CD1c-positive myeloid dendritic cell (primary cell): Measurements from ENCODE around the gene NOTO.
"Not testable (repeated sequence)": the region's sequence is repeated elsewhere in the genome, so short reads cannot be mapped to it uniquely, and the experiment has no call there.

Experiments
- DNase-seq: peaks from one replicate; pipeline ENCODE4 v3.0.0-alpha.2; 2016; ENCODE audit errors: extremely low spot score

The NOTO gene

DNA sequence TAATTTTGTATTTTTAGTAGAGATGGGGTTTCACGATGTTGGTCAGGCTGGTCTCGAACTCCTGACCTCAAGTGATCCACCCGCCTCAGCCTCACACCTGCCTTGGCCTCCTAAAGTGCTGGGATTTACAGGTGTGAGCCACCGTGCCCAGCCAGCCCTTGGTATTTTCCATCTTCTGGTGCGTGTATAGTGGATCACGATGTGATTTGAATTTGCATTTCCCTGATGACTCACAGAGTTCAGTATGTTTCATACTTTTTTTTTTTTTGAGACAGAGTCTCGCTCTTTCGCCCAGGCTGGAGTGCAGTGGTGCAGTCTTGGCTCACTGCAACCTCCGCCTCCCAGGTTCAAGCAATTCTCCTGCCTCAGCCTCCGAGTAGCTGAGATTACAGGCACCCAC is 2.1 kb upstream of the NOTO start:
- not testable (repeated sequence) for DNase-seq

DNA sequence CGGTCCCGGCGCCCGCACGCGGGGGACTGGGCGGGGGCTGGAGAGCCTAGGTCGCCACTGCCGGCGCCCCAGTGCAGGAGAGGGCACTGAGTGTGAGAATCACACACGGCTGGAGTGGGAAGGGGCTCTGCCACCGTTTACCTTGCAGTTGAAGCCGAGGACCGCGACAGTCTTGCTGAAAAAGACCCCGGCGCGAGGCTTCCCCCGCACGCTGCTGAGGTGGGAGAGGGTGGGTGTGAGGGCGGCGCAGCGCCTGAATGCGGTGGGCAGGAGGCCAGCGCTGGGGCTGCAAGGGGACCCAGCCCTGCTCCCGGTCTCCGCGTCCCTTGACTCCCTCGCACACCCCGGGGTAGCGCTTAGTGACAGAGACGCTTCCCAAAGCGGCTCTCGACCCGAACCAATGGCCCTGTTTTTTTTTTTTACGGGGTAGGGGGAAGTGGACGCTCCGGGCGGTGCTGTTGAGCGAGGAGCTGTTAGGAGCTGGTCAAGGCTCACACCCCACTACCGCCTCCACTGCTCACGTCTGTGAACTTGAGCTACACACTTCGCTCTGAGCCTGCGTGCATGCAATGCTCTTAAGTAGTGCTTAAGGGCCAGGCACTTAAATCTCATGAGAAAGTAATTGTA is 794 bp downstream of the NOTO start:
- no peak for DNase-seq

DNA sequence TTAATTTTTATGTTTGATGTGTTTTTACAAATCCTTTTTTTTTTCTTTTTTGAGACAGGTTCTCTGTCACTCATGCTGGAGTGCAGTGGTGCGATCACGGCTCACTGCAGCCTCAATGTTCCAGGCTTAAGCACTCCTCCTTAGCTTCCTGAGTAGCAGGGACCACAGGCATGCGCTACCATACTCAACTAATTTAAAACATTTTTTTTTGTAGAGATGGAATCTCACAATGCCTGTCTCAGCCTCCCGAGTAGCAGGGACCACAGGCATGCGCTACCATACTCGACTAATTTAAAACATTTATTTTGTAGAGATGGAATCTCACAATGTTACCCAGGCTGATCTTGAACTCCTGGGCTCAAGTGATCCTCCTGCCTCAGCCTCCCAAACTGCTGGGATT is 3.2 kb downstream of the NOTO start:
- DNase-seq = no peak

DNA sequence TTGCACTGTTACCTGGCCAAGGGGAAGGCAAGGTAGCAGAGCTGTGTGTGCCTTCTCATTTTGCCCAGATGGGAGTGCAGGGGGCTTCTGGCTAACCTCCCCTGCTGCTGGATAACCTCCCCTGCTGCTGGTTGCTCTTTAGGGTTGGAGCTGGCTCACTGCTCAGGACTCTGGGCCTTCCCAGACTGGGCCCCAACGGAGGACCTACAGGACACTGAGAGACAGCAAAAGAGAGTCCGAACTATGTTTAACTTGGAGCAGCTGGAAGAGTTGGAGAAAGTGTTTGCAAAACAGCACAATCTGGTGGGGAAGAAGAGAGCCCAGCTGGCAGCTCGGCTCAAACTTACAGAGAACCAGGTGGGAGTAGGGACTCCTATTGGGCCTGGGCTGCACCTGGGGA is 5.9 kb downstream of the NOTO start:
- no peak for DNase-seq

DNA sequence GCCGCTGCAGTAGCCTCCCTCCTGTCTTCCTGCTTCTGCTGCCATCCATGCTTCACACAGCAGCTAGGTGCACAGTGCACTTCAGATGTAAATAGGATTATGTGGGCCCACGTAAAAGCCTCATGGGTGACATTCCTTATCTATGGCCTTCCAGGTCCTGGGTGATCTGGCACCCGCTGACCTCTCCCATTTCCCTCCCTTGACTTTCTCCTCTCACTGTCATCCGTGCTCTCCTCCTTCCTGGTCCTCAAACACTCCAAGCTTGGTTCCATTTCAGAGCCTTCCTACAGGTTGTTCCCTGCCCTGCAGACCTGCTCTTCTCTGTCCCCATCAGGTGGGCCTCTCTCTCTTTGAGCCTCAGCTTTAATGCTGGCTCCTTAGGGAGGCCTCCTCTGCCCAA is 7.6 kb downstream of the NOTO start:
- no peak for DNase-seq

DNA sequence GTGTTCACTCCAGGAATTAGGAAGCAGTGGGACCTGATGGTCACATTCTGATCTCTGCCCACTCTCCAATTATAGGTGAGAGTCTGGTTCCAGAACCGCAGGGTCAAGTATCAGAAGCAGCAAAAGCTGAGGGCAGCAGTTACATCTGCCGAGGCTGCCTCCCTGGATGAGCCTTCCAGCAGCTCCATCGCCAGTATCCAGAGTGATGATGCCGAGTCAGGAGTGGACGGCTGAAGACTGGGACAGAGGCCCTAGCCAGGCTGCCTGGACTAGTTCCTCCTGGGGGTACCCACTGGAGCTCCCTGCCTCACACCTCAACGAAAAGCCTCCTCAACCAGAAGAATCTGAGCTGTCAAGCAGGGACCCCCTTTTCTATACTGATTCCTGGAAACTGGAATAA is 8.3 kb downstream of the NOTO start:
- no peak for DNase-seq

DNA sequence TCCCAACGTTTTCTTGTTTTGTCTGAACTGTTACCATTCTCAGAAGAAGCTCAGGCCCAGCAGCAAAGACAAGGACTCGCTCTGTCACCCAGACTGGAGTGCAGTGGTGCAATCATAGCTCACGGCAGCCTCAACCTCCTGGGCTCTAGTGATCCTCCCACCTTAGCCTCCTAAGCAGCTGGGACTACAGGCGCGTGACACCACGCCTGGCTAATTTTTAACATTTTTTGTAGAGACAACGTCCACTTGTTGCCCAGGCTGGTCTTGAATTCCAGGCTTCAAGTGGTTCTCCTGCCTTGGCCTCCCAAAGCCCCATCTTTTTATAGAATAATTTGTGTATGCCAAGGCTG is 9.7 kb downstream of the NOTO start:
- DNase-seq = no peak

DNA sequence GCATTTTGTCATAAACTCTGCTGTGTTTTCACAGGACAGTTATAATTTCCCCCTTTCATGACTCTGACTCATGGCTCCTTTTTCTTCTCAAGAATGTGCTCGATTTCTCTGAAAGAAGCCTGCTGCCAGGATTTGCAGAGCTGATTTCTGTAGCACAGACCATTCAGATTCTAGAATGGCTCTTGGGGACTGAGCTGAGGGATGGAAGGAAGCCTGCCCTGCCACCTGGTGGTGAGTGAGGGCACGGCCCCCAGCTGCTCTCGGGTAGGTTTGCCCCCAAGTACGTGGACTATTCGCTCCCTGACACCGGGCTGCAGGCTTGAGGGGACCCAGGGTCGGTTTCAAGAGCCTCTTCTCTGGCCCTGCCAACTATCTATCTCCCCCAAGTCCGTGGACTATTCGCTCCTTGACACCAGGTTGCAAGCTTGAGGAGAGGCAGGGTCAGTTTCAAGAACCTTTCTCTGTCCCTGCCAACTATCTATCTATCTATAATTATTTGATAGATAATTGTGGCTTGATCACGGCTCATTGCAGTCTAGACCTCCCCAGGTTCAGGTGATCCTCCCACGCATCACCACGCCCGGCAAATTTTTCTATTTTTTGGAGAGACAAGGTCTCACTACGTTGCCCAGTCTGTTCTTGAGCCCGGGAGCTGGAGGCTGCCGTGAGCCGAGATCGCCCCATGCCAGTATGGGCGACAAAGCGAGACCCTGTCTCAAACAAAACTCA is 10.2 kb downstream of the NOTO start:
- peak; percentile 78 for DNase-seq

DNA sequence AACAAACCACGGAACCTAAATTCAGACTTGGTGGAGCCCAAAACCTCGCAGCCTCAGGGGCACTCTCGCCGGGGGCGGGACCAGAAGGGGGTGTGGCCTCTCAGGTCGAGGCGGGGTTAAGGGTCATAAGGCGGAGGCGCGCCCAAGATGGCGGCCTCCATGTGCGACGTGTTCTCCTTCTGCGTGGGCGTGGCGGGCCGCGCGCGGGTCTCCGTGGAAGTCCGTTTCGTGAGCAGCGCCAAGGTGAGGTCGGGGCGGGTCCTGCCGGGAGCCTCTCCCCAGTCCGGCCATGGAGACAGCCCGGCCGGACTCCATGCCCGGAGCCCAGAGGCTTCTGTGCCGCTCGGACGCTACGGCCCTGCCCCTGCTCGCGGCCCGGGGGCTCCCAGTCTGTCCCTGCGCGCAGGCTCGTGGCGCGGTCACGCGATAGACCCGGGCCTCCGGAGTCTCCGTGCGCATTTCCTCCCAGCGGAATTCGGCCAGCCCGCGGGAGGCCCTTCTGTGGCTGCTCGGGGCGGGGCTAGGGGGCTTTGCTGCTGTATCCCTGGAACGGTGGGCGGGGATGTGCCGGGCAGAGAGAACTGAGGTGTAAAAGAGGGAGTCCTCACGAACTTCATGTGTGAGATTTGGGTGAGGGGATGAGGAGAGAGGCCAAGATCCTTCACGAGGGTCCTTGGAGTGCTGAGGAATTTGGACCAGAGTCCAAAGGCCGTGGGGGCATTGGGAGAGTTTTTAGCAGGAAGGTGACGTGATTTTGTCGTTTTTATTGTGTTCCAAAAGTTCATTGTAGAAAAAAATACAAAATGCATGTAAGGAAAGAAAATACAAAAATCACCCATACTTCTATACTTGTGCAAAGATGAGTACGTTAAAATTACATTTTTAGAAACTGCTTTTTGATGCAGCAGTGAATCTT is 12.0 kb downstream of the NOTO start, which contains the start of gene SMYD5:
TSS of gene SMYD5 (plus strand) at position 126 of the 916 bp plus-strand sequence. CDS start at position 148, 22 bp downstream.
- peak; percentile 94 for DNase-seq

DNA sequence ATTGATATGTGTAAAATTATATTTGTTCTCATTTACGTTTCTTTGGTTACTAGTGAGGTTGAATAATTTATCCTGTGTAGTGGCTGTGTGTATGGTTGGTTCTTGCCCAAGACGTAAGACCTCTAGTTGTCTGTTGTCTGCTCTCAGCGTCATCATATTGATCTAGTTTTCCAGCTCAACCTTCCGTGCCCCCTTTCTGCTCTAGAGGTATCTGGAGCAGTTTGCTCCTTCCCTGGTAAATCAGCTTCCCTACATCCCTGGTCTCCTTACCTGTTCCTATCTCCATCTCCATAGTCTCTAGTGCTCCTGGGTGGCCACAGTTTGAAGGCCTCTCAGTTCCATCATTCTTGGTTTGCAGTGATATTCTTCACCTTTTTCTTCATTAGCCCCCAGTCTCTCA is 12.9 kb downstream of the NOTO start:
- DNase-seq = no peak

DNA sequence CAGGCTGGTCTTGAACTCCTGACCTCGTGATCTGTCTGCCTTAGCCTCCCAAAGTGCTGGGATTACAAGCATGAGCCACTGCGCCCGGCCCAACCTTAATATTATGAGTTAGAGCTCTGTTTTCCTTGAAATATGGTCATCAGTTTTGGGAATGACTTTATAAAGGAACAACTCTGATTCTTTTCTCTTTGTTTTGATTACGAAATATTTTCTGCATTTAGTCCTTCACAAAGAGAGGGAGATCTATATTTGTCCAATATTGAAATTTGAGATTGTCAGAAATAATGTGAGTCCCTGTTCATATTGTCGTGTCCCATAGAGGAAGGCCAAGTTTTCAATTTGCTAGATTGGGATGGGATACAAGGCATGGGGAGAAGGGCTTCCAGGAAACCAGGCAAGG is 14.8 kb downstream of the NOTO start:
- DNase-seq = no peak

DNA sequence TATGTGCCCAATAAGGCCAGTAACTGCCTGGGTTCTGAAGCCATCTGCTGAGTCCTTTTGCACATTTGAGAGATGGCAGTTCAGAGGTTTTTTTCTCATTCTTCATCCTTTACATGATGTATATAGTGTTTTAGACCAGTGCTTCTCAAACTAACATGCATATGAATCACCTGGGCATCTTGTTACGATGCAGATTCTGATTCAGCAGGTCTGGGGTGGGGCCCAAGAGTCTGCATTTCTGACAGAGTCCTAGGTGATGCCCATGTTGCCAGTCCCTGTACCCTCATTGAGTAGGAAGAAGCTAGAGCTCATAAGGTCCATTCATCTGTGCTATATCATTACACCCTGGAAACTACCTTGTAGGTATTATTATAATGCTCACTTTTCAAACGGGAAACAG is 15.5 kb downstream of the NOTO start:
- DNase-seq = no peak

DNA sequence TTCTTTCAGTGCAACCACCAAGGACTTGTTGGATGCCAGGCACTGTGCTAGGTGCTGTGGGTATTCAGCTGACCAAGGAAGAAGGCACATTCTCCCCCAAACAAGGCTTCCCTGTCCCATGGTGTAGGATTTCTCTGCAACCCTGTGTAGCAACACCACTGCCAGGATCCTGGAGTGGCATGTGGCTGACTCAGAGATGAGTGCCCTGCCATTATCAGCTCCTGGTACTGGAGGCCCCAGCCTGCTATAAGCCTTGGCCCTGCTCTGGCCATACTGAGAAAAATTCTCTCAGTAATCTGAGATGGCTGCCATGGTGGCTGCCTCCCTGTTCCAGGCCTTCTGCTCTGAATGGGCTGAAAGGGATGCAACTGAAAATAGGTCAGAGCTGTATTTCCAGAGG is 15.9 kb downstream of the NOTO start:
- DNase-seq = no peak

DNA sequence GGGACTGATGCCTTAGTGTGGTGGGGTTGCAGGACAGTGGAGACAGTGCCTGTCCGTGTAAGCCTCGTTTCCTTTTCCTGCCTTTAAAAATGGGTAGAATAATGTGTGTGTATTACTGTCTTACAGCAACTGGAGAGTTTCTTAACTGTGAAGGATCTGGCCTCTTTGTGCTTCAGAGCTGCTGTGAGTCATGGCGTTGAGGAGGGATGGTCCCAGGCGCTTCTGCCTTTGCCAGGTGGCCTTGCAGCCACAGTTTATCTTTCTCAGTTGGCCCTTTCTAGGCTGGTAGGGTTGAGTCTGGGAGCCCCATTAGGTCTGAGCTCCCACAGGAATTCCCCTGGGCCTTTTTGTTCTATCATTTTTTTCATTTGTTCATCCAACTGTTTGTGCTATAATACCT is 21.4 kb downstream of the NOTO start:
- no peak for DNase-seq

DNA sequence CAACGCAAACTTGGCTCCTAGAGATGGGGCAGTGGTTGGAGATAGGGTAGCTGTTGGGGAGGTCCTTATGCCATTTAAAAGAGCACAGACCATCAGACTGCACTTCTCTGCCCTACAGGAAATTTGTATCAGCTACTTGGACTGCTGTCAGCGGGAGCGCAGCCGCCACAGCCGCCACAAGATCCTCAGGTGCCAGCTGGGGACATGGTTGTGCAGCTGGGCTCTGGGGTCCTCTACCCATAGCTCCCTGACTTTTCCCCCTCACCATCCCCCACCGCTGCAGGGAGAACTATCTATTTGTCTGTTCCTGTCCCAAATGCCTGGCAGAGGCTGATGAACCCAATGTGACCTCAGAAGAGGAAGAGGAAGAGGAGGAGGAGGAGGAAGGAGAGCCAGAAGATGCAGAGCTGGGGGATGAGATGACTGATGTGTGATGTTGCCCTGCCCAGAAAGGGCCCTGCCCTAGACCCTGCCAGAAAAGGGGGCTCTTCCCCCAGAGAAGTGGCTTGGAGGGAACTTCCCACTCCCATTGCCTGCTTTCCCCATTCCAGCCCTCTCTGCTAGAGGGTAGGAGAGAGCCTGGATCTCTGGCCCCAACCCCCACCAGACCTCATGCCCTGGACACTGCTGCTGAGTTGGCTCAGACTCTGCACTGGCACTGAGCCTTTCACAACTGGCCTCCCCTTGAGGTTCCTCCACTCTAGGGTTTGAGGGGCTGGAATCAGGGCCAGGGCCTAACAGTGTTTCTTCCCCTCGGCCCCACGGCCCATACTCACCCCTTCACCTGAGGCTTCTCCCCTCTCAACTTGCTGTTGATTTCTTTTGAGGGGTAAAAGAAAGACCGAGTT is 23.4 kb downstream of the NOTO start:
- DNase-seq = peak; percentile 9

DNA sequence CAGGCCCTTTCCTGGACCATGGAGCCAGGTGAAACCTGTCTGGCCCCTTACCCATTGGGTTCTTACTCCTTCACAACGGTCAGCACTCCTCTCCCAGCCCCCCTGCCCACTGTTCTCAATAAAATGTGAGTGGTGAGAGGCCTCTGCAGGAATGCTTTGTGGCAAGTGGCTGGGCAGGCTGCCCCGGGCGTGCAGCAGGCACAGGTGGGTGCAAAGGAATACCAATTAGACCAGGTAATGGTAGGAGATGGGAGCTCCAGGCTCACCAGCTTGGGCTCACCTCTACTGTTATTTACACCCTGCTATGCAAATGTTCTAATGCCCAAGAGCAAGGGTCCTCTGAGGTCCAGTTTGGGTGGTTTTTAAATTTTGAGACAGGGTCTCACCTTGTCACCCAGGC is 24.7 kb downstream of the NOTO start:
- DNase-seq = no peak

DNA sequence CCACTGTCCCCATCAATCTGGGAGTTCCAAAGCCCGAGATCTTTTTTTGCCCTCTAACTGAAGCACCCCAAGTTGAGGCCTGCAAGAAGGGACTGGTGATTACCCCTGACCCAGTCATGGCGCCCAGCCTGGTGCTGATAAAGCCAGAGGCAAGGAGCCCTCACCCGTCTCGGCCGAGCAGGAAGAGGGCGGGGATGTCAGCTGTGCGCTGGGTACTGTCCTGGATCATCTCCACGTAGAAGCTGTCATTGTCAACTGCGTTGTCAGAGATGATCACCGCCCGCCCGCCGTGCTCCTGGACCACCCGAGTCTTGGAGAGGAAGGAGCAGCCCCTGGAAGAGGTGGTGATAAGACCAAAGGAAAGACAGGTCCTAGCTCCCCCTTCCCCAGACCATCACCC is 26.3 kb downstream of the NOTO start:
- no peak for DNase-seq

DNA sequence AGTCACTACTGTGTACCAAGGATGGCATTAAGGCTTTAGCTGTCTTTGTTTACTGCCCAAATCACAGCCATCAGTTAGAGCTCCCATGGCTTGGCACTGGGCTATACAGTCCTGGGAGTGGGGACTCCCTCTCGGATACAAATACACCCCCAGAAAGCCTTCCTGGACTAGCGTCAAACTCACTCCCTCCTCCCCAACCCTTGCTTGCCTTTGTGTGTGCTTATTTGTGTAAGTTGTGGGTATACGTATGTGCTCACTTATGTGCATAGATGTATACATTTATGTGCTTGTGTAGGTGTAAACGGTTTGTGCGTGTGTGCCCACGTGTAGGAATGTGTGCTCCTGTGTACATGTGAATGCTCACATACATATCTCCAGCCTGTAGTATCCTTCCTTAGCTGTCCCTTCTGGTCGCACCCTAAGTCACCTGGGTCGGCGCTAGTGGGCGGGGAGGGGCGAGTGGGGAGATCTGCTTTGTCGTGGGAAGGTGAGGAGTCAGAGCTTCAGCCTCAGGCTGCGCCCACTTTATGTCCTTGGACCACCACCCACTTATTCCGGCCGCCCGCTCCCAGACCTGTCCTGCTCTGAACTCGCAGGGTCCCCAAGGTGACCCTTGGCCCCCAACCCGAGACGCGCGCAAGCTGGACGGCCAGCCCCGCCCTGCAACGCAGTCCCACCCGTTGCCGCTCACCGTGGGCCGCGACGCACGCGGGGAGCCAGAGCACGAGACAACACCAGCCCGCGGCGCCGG is 30.2 kb downstream of the NOTO start:
- no peak for DNase-seq

DNA sequence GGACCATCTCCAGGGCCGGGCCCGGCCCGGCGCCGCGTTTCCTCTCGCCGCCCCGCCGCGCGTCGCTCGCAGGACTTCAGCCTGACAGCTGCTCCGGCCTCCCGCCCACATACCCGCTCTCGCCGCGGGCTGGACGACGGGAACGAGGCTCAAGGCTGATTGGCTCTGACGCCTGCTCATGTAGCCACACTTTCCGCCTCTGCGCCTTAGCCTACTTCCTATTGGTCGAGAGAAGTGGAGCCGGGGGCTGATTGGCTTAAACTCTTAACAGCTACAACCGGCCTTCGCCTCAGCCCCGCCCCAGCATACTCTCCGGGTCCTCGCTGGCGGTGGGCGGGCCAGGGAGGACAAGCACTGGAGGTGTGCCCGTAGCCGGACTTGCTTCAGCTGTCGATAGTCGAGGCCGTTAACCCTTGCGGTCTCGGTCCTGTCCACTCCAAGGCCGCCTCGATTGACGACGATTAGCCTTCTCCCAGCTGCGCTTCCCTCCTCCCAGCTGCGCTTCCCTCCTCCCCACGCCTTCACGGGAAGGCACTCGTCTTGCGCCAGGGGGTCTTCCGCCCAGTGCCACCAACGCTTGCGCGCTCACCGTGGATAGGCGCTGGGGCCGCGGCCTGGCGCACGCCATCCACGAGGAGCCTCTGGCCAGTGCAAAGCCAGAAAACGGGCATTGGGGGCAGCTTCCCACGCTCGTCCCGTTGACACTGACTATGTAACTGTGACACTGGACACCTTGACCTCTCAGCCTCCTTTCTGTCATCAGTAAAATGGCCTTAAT is 31.0 kb downstream of the NOTO start, which contains the start of gene PRADC1:
TSS of gene PRADC1 (minus strand) at position 86 of the 778 bp plus-strand sequence. CDS start at position 7, 79 bp downstream.
- peak; percentile 99 for DNase-seq
